ENCODE data around the gene NXPH4.

NXPH4 gene

GRCh38 chr12:57219205-57219992 is 2.8 kb downstream of the NXPH4 start:
- no peak for DNase-seq

GRCh38 chr12:57219993-57220754 is 3.6 kb downstream of the NXPH4 start:
- no peak for DNase-seq

- DNase-seq, result no peak
These were observed 4.2 kb downstream of the NXPH4 start for GRCh38 chr12:57220770-57221168.

- no peak for DNase-seq
These were observed 4.7 kb downstream of the NXPH4 start for GRCh38 chr12:57221169-57221917.

GRCh38 chr12:57222286-57223190 is 5.9 kb downstream of the NXPH4 start:
- no peak for DNase-seq

- peak; percentile 58 for DNase-seq
These were observed 6.9 kb downstream of the NXPH4 start for GRCh38 chr12:57223191-57224165.

GRCh38 chr12:57224278-57224972 is 7.8 kb downstream of the NXPH4 start:
- peak; percentile 48 for DNase-seq

GRCh38 chr12:57224973-57225679 is 8.5 kb downstream of the NXPH4 start:
- DNase-seq, result peak; percentile 54

GRCh38 chr12:57225680-57226210 is 9.2 kb downstream of the NXPH4 start:
- peak; percentile 46 for DNase-seq

- DNase-seq, result no peak
These were observed 10.2 kb downstream of the NXPH4 start for GRCh38 chr12:57226588-57227314.

- no peak for DNase-seq
These were observed 10.9 kb downstream of the NXPH4 start for GRCh38 chr12:57227315-57228115.

- no peak for DNase-seq
These were observed 12.5 kb downstream of the NXPH4 start for GRCh38 chr12:57229046-57229633.

- peak; percentile 85 for DNase-seq
These were observed 13.2 kb downstream of the NXPH4 start, which contains the start of gene SHMT2 for GRCh38 chr12:57229634-57230380. Gene SHMT2 (plus strand): TSS chr12:57229711. CDS start chr12:57229779, 68 bp downstream.

GRCh38 chr12:57230381-57231155 is 14.0 kb downstream of the NXPH4 start:
- DNase-seq, result no peak
